ENCODE data around the gene CENPP. TPM values are rescaled to one million over a fixed set of nuclear protein-coding genes. Genes with fewer than 3 reads are reported as not detected.

Gene CENPP
- 27.1 and 37.6 TPM in 2 replicates for polyA plus RNA-seq

DNA sequence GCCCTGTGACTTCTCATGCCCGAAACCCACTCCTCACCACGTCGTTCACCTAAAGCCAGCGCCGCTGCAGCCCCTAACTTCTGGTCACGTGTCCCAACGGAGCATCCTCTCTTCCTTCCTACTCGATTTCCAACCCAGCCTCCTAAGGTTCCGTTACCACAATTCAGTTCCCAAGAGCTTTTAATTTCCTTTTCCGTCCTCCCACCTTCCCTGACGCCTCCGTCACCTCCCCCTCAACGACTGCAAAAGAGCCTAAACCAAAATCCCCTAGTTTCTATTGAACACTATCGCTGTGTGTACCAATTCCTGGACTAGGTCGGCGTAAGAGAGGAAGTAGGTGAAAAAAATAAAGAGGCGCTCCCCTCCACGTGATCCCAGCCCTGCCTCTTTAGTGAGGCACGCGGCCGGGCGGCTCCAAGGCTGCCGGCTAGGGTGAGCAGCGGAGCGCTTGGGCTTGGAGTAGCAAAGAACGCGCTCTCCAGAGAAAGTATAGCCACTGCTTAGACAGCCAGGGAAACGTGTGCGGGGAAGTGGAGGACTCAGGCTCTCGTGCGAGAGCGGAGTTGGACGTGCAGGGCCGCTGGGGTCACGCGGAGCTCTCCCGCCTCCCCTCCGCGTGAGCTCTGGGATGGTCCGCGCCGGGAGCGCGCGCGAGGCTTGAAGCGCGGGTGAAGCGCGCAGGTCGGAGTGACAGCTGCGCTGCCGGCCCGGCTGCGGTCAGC, at the start of gene CENPP, which contains the start of gene NOL8:
CENPP (plus strand) TSS at position 685 of the 722 bp plus-strand sequence.
NOL8 (minus strand) TSS at position 82 of the 722 bp plus-strand sequence. CDS start 1,189 bp downstream, outside the sequence.

DNA sequence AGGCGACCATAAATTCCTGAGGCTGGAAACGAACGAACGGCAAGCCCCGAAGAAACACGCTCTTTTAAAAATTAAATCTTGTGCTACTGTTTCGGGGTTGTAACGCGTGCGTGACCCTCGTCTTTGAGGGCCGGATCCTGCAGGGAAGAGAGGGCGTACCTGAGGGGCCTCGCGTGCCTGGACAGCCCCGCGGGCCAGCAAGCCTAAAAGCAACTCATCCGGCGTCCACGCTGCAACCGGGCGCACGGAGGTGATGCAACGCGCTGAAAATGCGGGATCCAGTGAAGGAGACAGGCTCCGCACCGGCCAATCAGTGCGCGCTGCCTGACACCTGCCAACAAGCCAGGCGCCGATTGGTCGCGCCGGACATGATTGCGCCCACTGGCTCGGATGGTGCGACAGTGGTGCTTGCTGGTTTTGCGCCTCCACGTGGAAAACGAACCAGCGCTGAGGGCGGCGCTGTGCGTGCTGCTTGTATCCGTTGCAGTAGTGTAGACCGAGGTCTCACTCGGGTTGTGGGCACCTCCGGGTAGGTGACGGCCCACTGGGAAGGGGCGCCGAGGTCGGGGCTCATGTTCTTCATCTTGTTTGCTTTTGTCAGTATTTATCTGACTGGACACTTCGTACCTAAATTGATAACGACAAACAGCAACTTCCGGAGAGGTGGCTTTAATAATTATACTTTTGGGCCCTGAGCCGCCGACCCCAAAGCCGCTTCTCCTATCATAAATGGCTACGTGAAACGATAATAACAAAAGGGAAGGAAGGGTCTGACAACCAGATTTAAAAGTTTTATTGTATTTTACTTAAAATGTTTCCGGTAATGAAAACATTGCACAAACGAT, 32.1 kb upstream of the CENPP start, which contains the start of gene IARS1:
IARS1 (minus strand) TSS at position 246 of the 845 bp plus-strand sequence. CDS start 4,278 bp downstream, outside the sequence.

DNA sequence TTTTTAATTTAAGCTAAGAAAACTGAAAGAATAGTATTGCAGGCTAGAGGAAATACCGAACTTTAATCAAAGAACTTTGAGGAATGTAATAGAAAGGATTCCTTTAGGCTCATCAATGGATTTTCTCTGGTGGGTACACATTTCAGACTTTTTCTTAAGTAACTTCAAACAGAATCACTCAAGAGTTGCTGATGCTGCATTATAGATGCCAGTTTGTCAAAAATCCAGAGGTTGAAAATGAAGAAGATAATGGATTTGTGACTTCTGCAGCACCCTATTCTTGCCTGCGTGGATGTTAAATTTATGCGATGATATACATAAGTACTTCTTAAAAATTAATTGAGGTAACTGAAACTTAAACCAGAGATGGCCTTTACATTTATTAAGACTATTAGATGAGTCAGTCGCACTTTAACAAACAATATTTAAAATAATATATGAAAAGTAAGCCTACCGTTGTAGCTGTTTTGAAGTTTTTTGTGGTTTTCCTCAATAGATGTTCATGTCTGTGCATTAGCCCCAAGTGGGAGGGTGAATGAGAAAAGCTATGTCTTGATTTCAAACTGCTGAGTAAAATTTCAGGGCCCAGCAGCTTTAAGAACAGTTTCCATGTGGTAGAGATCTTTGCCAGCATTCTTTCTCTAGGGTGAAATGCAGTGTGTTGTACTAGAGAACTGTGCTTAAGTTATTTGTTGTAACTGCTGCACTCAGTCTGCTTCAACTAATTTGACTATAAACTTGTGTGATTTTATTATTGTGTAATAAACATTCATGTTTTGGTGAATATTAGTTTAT, 78.5 kb downstream of the CENPP start, which contains the start of gene OGN:
OGN (minus strand) TSS at position 537 of the 795 bp plus-strand sequence. CDS start 1,171 bp downstream, outside the sequence.

DNA sequence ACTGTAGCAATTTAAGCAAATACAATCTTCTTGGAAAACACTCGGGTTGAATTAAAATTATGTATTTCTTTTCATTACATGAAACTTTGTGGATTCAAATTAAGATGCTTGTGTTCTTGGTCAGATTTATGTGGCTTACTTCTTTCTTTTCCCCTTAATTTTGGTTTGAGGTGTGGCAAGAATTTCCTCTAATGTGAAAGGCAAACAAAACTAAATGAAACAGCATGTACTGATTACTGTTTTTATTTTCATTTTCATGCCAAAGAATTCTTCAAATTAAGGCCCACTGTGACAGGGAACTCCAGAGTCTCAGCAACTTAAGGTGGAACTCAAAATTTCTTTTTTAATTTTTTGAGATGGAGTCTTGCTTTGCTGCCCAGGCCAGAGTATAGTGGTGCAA, 98.6 kb downstream of the CENPP start, which contains the start of gene OMD:
OMD (minus strand) TSS at position 132 of the 400 bp plus-strand sequence. CDS start 6,913 bp downstream, outside the sequence.

DNA sequence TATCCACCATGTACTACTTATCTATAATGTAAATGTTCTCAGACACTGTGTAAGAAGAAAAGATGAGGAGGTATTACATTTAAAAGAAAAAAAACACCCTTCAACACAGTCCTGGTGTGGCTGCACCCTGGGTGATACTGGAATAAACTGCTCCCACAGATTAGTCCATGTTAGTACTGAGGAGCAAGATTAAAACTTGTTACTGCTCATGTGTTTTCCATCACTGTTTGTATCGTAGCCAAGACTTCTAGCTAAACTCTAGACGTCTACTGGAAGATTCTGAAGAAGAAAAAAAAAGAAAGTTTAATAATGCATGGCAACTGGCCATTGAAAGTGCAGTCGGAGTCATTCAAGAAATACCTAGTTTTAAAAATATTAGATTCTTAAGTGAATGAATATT, 156.6 kb downstream of the CENPP start, which contains the start of gene ASPN:
ASPN (minus strand) TSS at position 178 of the 400 bp plus-strand sequence.

DNA sequence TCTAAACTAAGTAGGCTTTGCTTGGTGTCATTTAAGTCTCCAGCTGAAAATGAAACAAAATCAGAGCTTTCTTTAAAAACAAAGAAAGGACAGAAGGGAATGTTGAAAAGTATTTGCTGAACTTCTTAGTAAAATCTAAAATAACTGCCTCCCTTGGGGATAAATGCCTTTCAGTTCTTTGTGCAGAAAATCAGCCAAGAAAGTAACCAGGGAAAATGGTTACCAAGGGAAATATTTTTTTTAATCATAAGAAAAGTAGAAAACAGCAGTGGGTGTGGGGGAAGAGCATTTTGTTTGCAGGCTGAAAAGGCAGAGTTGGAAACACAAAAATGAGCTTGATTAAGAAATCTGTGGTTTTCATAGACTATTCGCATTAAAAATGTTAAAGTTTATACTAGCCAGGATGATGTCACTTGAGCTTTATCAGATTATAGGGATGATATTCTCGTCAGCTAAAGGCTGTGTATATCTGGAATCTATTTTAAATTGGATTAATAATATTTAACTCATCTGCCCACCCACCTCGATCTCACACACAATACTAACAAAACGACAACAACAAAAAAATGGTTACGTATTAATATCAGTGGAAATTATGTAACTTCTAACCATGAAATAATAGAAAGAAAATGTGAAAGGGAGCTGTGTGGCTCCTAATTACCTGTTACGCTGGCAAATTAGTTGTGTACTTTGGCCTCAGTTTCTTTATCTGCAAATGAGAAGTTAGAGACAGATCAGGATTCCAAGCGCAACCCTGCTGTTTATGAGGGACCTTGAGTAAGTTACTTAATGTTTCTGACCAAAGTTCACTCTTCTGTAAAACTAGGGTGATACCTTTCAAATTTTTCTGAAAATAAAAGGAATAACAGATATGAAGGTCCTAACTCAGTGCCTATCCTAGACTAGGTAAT, 210.4 kb downstream of the CENPP start, which contains the start of gene ECM2:
ECM2 (minus strand) TSS at position 51 of the 911 bp plus-strand sequence. CDS start 13,124 bp downstream, outside the sequence.

Other genes starting within 250 kb of the CENPP start
- 93.4 and 94.4 TPM in 2 replicates for gene SPTLC1, start 210.5 kb upstream of the CENPP start, polyA plus RNA-seq
- gene IARS1, start 32.3 kb upstream of the CENPP start, polyA plus RNA-seq, result 82.0 and 123 TPM in 2 replicates
- 19.6 and 31.2 TPM in 2 replicates for gene NOL8, start 603 bp upstream of the CENPP start, polyA plus RNA-seq
- 13.1 and 31.8 TPM in 2 replicates for gene OGN, start 78.6 kb downstream of the CENPP start, polyA plus RNA-seq
- gene OMD, start 98.5 kb downstream of the CENPP start, polyA plus RNA-seq, result 1.6 and 3.0 TPM in 2 replicates
- 0.70 and 0.83 TPM in 2 replicates for gene ASPN, start 156.6 kb downstream of the CENPP start, polyA plus RNA-seq
- gene ECM2, start 210.0 kb downstream of the CENPP start, polyA plus RNA-seq, result 9.1 and 10.2 TPM in 2 replicates

All from Purkinje cell (primary cell).